Activated naive CD8-positive, alpha-beta T cell (primary cell): ENCODE measurements around the gene GMDS.

Source experiments
- H3K27ac Mint-ChIP-seq: one replicate; pipeline ENCODE4 v1.8.0; 2021; ENCODE audit warnings: mixed read lengths
- H3K27me3 Mint-ChIP-seq: one replicate; pipeline ENCODE4 v1.8.0; 2021; ENCODE audit warnings: mixed read lengths
- H3K36me3 Mint-ChIP-seq: one replicate; pipeline ENCODE4 v1.8.0; 2021; ENCODE audit warnings: mixed read lengths
- H3K4me1 Mint-ChIP-seq: one replicate; pipeline ENCODE4 v1.8.0; 2021; ENCODE audit warnings: low read depth, mixed read lengths
- H3K4me3 Mint-ChIP-seq: one replicate; pipeline ENCODE4 v1.8.0; 2021; ENCODE audit warnings: mild to moderate bottlenecking, mixed read lengths
- H3K9me3 Mint-ChIP-seq: one replicate; pipeline ENCODE4 v1.8.0; 2021; ENCODE audit warnings: low read depth, mixed read lengths

GMDS gene

DNA sequence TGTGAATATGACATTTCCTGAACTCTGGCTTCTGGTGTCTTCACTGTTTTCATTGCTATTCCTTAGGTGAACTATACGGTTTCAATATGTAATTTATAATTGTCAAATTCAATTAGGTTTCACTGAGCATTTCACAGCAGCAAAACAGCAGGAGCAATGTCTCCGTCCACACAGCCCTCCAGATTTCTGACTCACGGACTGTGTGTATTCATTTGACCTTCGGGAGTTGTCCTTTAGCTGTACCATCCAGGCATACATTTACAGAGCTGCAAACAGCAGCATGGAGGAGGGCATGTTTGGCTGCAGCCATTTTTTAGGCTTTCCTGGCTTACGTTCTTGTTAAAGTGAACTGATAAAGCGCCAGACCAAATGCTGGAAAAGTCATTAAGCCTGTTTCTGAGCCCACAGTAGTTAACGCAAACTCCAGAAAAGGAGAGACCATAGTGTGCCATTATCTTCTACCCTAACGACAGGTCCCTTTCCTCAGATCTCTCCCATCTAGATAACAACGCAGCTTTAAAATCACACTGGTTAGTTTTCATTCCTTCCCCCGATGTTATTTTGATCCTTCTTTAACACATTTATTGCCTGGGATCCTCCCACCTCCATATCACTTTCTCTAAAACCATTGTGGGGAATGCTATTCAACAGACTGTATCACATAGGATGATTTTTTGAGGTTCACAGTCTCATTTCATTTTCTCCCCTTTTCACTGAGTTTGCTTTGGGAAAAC, 617.4 kb downstream of the GMDS start:
- peaks cover 17% of the 10 kb centered on the region for H3K4me1 Mint-ChIP-seq
- H3K9me3 Mint-ChIP-seq, result no peaks in the 10 kb centered on the region
- no peak overlapping the region for H3K27ac Mint-ChIP-seq
- H3K4me3 Mint-ChIP-seq, result no peak overlapping the region
- peaks cover 16% of the 10 kb centered on the region for H3K36me3 Mint-ChIP-seq
- peaks cover 35% of the 10 kb centered on the region for H3K27me3 Mint-ChIP-seq

DNA sequence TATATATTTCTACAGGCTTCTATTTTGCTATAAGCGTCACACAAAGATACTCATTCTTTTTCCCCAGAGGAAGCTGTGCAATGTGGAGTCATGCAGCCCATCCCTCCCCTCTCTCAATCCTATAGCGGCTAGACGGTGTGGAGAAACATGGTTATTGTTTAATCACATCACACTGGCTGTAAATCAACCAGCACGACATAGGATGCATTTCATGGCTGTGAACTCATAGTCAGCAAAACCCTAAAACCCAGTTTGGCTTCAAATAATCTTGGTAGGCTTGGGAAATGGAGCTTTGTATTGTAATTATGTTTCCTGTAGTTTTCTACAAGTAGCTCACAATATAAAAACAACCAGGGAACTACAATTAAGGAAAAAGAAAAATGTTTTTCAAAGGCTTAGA, 618.9 kb downstream of the GMDS start:
- Mint-ChIP-seq H3K36me3 (peaks cover 24% of the 10 kb centered on the region), H3K4me3 (peak overlapping the region; percentile 25), H3K27me3 (peaks cover 42% of the 10 kb centered on the region), H3K27ac (no peak overlapping the region), H3K9me3 (no peaks in the 10 kb centered on the region), H3K4me1 (peaks cover 17% of the 10 kb centered on the region)

- H3K4me1 Mint-ChIP-seq, result peaks cover 17% of the 10 kb centered on the region
- peaks cover 43% of the 10 kb centered on the region for H3K27me3 Mint-ChIP-seq
- H3K27ac Mint-ChIP-seq, result no peak overlapping the region
- H3K9me3 Mint-ChIP-seq, result no peaks in the 10 kb centered on the region
- peak overlapping the region; percentile 84 for H3K4me3 Mint-ChIP-seq
- peaks cover 24% of the 10 kb centered on the region for H3K36me3 Mint-ChIP-seq
Observed at GRCh38 chr6:1625794-1626435, 619.5 kb downstream of the GMDS start.

GRCh38 chr6:1624851-1625781, 620.3 kb downstream of the GMDS start:
- Mint-ChIP-seq H3K4me3 (peak overlapping the region; percentile 84), H3K36me3 (peaks cover 24% of the 10 kb centered on the region), H3K27ac (peak overlapping the region; percentile 9)

GRCh38 chr6:1624058-1624850, 621.2 kb downstream of the GMDS start:
- H3K4me3 Mint-ChIP-seq, result peak overlapping the region; percentile 27
- H3K9me3 Mint-ChIP-seq, result no peaks in the 10 kb centered on the region
- H3K4me1 Mint-ChIP-seq, result peaks cover 17% of the 10 kb centered on the region
- H3K36me3 Mint-ChIP-seq, result peaks cover 24% of the 10 kb centered on the region
- peaks cover 44% of the 10 kb centered on the region for H3K27me3 Mint-ChIP-seq
- no peak overlapping the region for H3K27ac Mint-ChIP-seq

More at GRCh38 chr6:1624851-1625781, 620.3 kb downstream of the GMDS start:
- peaks cover 17% of the 10 kb centered on the region for H3K4me1 Mint-ChIP-seq
- peaks cover 44% of the 10 kb centered on the region for H3K27me3 Mint-ChIP-seq
- no peaks in the 10 kb centered on the region for H3K9me3 Mint-ChIP-seq

DNA sequence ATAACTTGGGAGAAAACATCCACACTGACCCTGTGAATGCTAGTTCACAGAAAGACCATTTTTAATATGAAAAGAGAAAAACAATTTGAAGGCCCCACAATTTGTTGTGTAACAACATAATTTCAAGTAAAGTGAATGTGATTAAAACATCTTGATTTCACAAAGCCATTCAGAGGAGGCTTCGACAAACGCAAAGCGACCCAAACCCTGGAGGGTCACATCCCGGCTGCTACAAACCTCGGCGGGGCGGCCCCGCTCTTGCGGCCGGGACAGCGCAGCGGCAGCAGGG, 621.7 kb downstream of the GMDS start:
- Mint-ChIP-seq H3K36me3 (peaks cover 22% of the 10 kb centered on the region), H3K4me1 (peaks cover 17% of the 10 kb centered on the region), H3K27me3 (peaks cover 39% of the 10 kb centered on the region), H3K27ac (no peak overlapping the region), H3K4me3 (peak overlapping the region; percentile 13), H3K9me3 (no peaks in the 10 kb centered on the region)

- Mint-ChIP-seq H3K4me1 (peaks cover 17% of the 10 kb centered on the region), H3K9me3 (no peaks in the 10 kb centered on the region), H3K4me3 (peak overlapping the region; percentile 13), H3K36me3 (peaks cover 22% of the 10 kb centered on the region), H3K27ac (no peak overlapping the region), H3K27me3 (peaks cover 40% of the 10 kb centered on the region)
Observed at GRCh38 chr6:1622851-1623768, 622.3 kb downstream of the GMDS start.

DNA sequence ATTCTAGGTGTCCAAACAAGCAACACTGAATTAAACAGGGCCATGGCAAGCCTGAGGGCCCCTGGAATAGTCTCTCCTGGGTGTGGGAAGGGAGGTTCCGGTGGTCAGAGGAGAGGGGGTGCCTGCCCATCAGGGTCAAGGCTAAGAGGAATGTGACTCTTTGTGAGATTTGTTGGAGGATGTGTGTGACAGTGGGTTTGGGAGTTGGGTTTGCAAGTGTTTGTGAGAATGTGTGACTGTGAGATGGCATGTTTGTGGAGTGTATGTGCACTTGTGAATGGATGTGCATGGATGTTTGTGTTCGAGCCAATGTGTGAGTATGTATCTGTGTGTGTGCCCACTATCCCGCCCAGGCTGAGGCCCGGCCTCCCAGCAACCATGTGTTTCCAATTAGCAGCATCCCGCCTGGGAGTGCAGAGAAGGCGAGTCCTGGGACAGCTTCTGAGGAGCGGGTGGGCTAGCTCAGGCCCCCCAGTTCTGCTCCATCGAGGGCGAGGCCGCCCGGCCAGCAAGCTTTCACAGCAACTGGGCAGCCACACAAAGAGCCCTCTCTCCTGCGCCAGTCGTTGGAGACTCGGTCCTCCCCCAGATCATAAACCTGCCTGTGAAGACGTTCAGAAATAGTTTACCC, 623.1 kb downstream of the GMDS start:
- Mint-ChIP-seq H3K27ac (no peak overlapping the region), H3K4me1 (peaks cover 17% of the 10 kb centered on the region), H3K9me3 (no peaks in the 10 kb centered on the region), H3K27me3 (peaks cover 41% of the 10 kb centered on the region), H3K4me3 (no peak overlapping the region), H3K36me3 (peaks cover 22% of the 10 kb centered on the region)

DNA sequence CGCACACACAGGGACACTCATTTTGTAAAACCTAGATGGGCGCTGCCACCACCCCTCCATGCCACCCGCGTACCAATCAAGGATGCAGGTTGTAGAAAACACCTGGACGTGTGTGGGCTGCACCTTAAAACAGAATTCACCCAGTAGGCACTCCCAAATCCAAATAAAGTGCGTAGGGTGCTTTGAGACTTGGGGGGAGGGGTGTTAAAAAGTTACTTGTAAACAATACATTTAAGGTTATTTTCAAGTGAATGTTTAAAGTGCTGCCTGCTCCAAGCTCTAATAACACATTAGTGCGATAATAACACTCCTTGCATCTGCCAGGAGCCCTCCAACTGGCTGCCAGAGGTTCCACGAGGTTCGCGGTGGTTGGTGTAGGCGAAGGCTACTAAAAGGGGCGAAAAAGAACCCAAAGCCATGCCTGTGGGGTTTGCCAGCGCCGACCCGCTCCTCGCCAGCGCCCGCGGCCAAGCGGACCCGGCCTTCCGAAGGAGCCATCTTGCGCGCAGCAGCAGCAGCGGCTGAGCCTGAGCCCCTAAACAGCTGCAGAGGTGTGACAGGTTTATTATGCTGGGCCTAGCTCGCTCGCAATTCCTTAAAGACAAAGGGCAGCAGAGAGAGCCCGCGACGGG, 624.2 kb downstream of the GMDS start:
- H3K27me3 Mint-ChIP-seq, result peaks cover 41% of the 10 kb centered on the region
- no peak overlapping the region for H3K27ac Mint-ChIP-seq
- peaks cover 13% of the 10 kb centered on the region for H3K4me1 Mint-ChIP-seq
- H3K4me3 Mint-ChIP-seq, result no peak overlapping the region
- no peaks in the 10 kb centered on the region for H3K9me3 Mint-ChIP-seq
- H3K36me3 Mint-ChIP-seq, result peaks cover 22% of the 10 kb centered on the region

- Mint-ChIP-seq H3K27me3 (peaks cover 45% of the 10 kb centered on the region), H3K36me3 (peaks cover 22% of the 10 kb centered on the region), H3K4me1 (peaks cover 8% of the 10 kb centered on the region), H3K9me3 (no peaks in the 10 kb centered on the region), H3K4me3 (no peak overlapping the region), H3K27ac (no peak overlapping the region)
Observed at GRCh38 chr6:1620504-1621069, 624.8 kb downstream of the GMDS start.

- H3K36me3 Mint-ChIP-seq, result peaks cover 16% of the 10 kb centered on the region
- H3K27me3 Mint-ChIP-seq, result peaks cover 40% of the 10 kb centered on the region
- H3K27ac Mint-ChIP-seq, result no peak overlapping the region
- no peaks in the 10 kb centered on the region for H3K9me3 Mint-ChIP-seq
- peak overlapping the region; percentile 23 for H3K4me3 Mint-ChIP-seq
- H3K4me1 Mint-ChIP-seq, result peaks cover 2% of the 10 kb centered on the region
Observed at GRCh38 chr6:1619673-1620503, 625.5 kb downstream of the GMDS start.

- H3K27ac Mint-ChIP-seq, result no peak overlapping the region
- H3K9me3 Mint-ChIP-seq, result no peaks in the 10 kb centered on the region
- H3K4me1 Mint-ChIP-seq, result peaks cover 2% of the 10 kb centered on the region
- H3K4me3 Mint-ChIP-seq, result no peak overlapping the region
- H3K36me3 Mint-ChIP-seq, result peaks cover 16% of the 10 kb centered on the region
- H3K27me3 Mint-ChIP-seq, result peaks cover 40% of the 10 kb centered on the region
Observed at GRCh38 chr6:1619098-1619672, 626.2 kb downstream of the GMDS start.
